A673 (cell line): Measurements from ENCODE around the gene KCNIP4. TPM values are rescaled to one million over a fixed set of nuclear protein-coding genes. Genes with fewer than 3 reads are reported as not detected.

ENCODE experiments used
- BruUV-seq: library from RNA; stranded (reverse); fragments of 400-500 nt; replicated peaks from 2 replicates; lab custom pipeline; 2021; lab: Mats Ljungman, UMichigan
- CTCF ChIA-PET: fragments of 300-600 bp; sonication (Branson Sonifier 250); formaldehyde crosslinking; loops from one replicate; lab custom pipeline; 2022; ENCODE audit warnings: antibody characterized with exemption; lab: Charles Lee
- POLR2A ChIA-PET: fragments of 300-600 bp; sonication (Branson Sonifier 250); formaldehyde crosslinking; loops from one replicate; lab custom pipeline; 2022; ENCODE audit warnings: antibody characterized with exemption; ENCODE audit not compliant: low non-redundant PET; lab: Charles Lee
- DNase-seq: peaks from one replicate; pipeline ENCODE4 v3.0.0-alpha.2; 2015; ENCODE audit warnings: low spot score
- H3K27ac ChIP-seq: fragments of 200-600 bp; sonication (generic); 2 replicates; pipeline ENCODE4 v1.5.1; 2016; ENCODE audit warnings: mixed run types, low read depth, mild to moderate bottlenecking, mixed read lengths, antibody characterized with exemption, low read length; ENCODE audit not compliant: poor library complexity, severe bottlenecking
- H3K27me3 ChIP-seq: fragments of 200-600 bp; sonication (generic); replicated peaks from 2 replicates; pipeline ENCODE4 v1.6.1; 2017; ENCODE audit warnings: mixed run types, low read depth, mild to moderate bottlenecking, mixed read lengths, antibody characterized with exemption, low read length; ENCODE audit not compliant: insufficient read depth, poor library complexity
- H3K36me3 ChIP-seq: fragments of 200-600 bp; sonication (generic); 2 replicates; pipeline ENCODE4 v1.6.1; 2016; ENCODE audit warnings: mixed run types, mild to moderate bottlenecking, mixed read lengths, antibody characterized with exemption, low read length; ENCODE audit not compliant: insufficient read depth, poor library complexity, severe bottlenecking
- H3K4me1 ChIP-seq: fragments of 200-600 bp; sonication (generic); 2 replicates; pipeline ENCODE4 v1.6.1; 2017; ENCODE audit warnings: mixed run types, mild to moderate bottlenecking, mixed read lengths, antibody characterized with exemption, low read length; ENCODE audit not compliant: insufficient read depth, poor library complexity, severe bottlenecking
- H3K4me3 ChIP-seq: fragments of 200-600 bp; sonication (generic); 2 replicates; pipeline ENCODE4 v1.5.1; 2016; ENCODE audit warnings: low read depth, mixed run types, mild to moderate bottlenecking, mixed read lengths, low read length; ENCODE audit not compliant: poor library complexity, severe bottlenecking
- H3K9me3 ChIP-seq: fragments of 200-600 bp; sonication (generic); 2 replicates; pipeline ENCODE4 v1.6.1; 2016; ENCODE audit warnings: mixed run types, low read depth, mild to moderate bottlenecking, mixed read lengths, antibody characterized with exemption, low read length; ENCODE audit not compliant: poor library complexity, severe bottlenecking
- CTCF ChIP-seq: fragments of 300-800, 200-600 bp; sonication (generic); conservative IDR thresholded peaks from 2 replicates; pipeline ENCODE4 v1.5.1; 2017; ENCODE audit warnings: low read depth, mild to moderate bottlenecking, antibody characterized with exemption, low read length, moderate library complexity, mixed read lengths
- EZH2 ChIP-seq: fragments of 200-600 bp; sonication (generic); IDR thresholded peaks from 2 replicates; pipeline ENCODE4 v1.6.1; 2017; ENCODE audit warnings: borderline replicate concordance, low read depth, mild to moderate bottlenecking, mixed read lengths, antibody characterized with exemption, low read length; ENCODE audit not compliant: poor library complexity, severe bottlenecking
- intact Hi-C: fragments of 100-400 bp; cut with micrococcal nuclease; formaldehyde crosslinking; loops from one replicate; pipeline ENCODE4 v1.10.0; 2022; ENCODE audit not compliant: unreplicated experiment
- total RNA-seq: library from RNA; stranded (reverse); gene quantifications from 2 replicates; pipeline ENCODE4 v1.2.3, GENCODE V29; 2021

KCNIP4 gene
- total RNA-seq, 1 experiment from 2014 or later: not detected

GRCh38 chr4:21126014-21126512 is 822.5 kb downstream of the KCNIP4 start:
- Histone ChIP-seq H3K27ac (no peak overlapping the region), H3K36me3 (no peaks in the 10 kb centered on the region), H3K9me3 (no peaks in the 10 kb centered on the region), H3K4me1 (no peaks in the 10 kb centered on the region), H3K27me3 (no peaks in the 10 kb centered on the region), H3K4me3 (no peak overlapping the region)
- CTCF ChIA-PET: no interaction called here
- TF ChIP-seq EZH2 (no peak), CTCF (no peak)
- POLR2A ChIA-PET: no interaction called here
- DNase-seq: no peak
- intact Hi-C loops: no loop called here
- BruUV-seq: no TSS peak

- Histone ChIP-seq H3K27me3 (no peaks in the 10 kb centered on the region), H3K4me3 (no peak overlapping the region), H3K9me3 (no peaks in the 10 kb centered on the region), H3K27ac (no peak overlapping the region), H3K4me1 (no peaks in the 10 kb centered on the region), H3K36me3 (no peaks in the 10 kb centered on the region)
- intact Hi-C loops: no loop called here
- TF ChIP-seq CTCF (no peak), EZH2 (no peak)
- BruUV-seq: no TSS peak
- CTCF ChIA-PET: no interaction called here
- no peak for DNase-seq
- POLR2A ChIA-PET: no interaction called here
Observed at GRCh38 chr4:21118301-21118700, 830.3 kb downstream of the KCNIP4 start.

- Histone ChIP-seq H3K4me1 (no peaks in the 10 kb centered on the region), H3K4me3 (no peak overlapping the region), H3K27me3 (no peaks in the 10 kb centered on the region), H3K27ac (no peak overlapping the region), H3K9me3 (no peaks in the 10 kb centered on the region), H3K36me3 (no peaks in the 10 kb centered on the region)
- DNase-seq: no peak
- CTCF ChIA-PET: no interaction called here
- BruUV-seq: no TSS peak
- TF ChIP-seq CTCF (no peak), EZH2 (no peak)
- intact Hi-C loops: no loop called here
- POLR2A ChIA-PET: no interaction called here
Observed at GRCh38 chr4:21117541-21118180, 830.9 kb downstream of the KCNIP4 start.
